ENCODE data around the gene KHDRBS2.

DNA sequence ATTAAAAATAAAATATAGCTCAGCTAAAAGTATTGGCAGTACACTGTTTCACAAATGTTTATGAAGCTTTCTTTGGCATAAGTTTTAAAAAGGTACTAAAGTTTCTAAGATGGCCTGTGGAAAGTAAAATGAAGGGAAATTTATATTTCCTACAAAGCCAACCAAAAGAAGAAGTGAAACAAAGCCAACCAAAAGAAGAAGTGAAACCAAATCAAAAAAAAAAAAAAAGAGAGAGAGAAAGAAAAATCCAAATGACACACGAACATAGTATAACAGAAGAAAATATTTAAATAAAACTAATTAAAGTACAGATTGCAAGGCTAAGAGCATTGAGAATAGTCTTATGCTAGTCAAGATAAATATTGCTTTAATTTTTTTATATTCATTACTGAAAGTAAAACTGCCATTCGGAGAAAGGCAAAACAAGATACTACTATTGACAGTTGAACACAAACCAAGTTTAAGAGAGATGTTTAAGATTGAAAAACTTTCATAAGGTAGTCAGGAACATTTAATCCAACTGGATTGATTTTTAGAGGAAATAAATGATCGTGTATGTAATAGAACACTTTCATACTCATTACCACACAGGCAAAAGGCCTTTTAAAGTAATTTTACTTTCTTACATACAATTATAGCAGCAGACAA, 12.8 kb upstream of the KHDRBS2 start:
- TF ChIP-seq, protein P1, sequence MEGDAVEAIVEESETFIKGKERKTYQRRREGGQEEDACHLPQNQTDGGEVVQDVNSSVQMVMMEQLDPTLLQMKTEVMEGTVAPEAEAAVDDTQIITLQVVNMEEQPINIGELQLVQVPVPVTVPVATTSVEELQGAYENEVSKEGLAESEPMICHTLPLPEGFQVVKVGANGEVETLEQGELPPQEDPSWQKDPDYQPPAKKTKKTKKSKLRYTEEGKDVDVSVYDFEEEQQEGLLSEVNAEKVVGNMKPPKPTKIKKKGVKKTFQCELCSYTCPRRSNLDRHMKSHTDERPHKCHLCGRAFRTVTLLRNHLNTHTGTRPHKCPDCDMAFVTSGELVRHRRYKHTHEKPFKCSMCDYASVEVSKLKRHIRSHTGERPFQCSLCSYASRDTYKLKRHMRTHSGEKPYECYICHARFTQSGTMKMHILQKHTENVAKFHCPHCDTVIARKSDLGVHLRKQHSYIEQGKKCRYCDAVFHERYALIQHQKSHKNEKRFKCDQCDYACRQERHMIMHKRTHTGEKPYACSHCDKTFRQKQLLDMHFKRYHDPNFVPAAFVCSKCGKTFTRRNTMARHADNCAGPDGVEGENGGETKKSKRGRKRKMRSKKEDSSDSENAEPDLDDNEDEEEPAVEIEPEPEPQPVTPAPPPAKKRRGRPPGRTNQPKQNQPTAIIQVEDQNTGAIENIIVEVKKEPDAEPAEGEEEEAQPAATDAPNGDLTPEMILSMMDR (optimal IDR thresholded peaks at IDR 0.05 in 1 of 3, IDR thresholded peaks at IDR 0.05 in 1 of 3, conservative IDR thresholded peaks at IDR 0.05 in 1 of 3; ENCODE audit: extremely low read depth in 1 of 3, insufficient read depth in 2 of 3, low read length in 3 of 3): no peak
- no peak for TF ChIP-seq EZH2 (IDR thresholded peaks at IDR 0.05; ENCODE audit: low read length)
